Smooth muscle cell (in vitro differentiated cells): ENCODE results near the gene ANP32B. TPM values are rescaled to one million over a fixed set of nuclear protein-coding genes. Genes with fewer than 3 reads are reported as not detected.

Experiments used
- DNase-seq: peaks from one replicate; lab custom pipeline; 2025; ENCODE audit not compliant: unreplicated experiment; lab: John Stamatoyannopoulos, UW
- H2AFZ ChIP-seq: fragments of 200-600 bp; sonication (generic); 2 replicates; pipeline ENCODE4 v1.6.0; 2016; ENCODE audit warnings: antibody characterized with exemption, low read depth, mild to moderate bottlenecking
- H3F3A ChIP-seq: fragments of 200-600 bp; sonication (generic); 2 replicates; pipeline ENCODE4 v1.6.0; 2017; ENCODE audit warnings: antibody characterized with exemption, low read depth
- H3K27ac ChIP-seq: fragments of 200-600 bp; sonication (generic); 2 replicates; pipeline ENCODE4 v1.5.1; 2016; ENCODE audit warnings: low read depth, mild to moderate bottlenecking
- H3K27me3 ChIP-seq: fragments of 200-600 bp; sonication (generic); 2 replicates; pipeline ENCODE4 v1.6.1; 2016; ENCODE audit warnings: low read depth, mild to moderate bottlenecking
- H3K36me3 ChIP-seq: fragments of 200-600 bp; sonication (generic); 2 replicates; pipeline ENCODE4 v1.5.1; 2016; ENCODE audit warnings: low read depth
- H3K4me1 ChIP-seq: fragments of 200-600 bp; sonication (generic); 2 replicates; pipeline ENCODE4 v1.5.1; 2016; ENCODE audit warnings: low read depth
- H3K4me2 ChIP-seq: fragments of 200-600 bp; sonication (generic); 2 replicates; pipeline ENCODE4 v1.6.0; 2016; ENCODE audit warnings: mild to moderate bottlenecking
- H3K4me3 ChIP-seq: fragments of 200-600 bp; sonication (generic); 2 replicates; pipeline ENCODE4 v1.5.1; 2016; ENCODE audit warnings: mild to moderate bottlenecking
- H3K79me2 ChIP-seq: fragments of 200-600 bp; sonication (generic); 2 replicates; pipeline ENCODE4 v1.6.0; 2016; ENCODE audit warnings: low read depth, mild to moderate bottlenecking
- H3K9ac ChIP-seq: fragments of 200-600 bp; sonication (generic); 2 replicates; pipeline ENCODE4 v1.6.0; 2016; ENCODE audit warnings: low read depth
- H3K9me3 ChIP-seq: fragments of 200-600 bp; sonication (generic); replicated peaks from 2 replicates; pipeline ENCODE4 v1.5.1; 2016; ENCODE audit warnings: low read depth
- H4K20me1 ChIP-seq: fragments of 200-600 bp; sonication (generic); 2 replicates; pipeline ENCODE4 v1.6.0; 2016; ENCODE audit warnings: low read depth
- CTCF ChIP-seq: fragments of 200-600 bp; sonication (generic); IDR thresholded peaks from 2 replicates; pipeline ENCODE4 v1.5.1; 2017; ENCODE audit warnings: borderline replicate concordance, mild to moderate bottlenecking, antibody characterized with exemption; ENCODE audit not compliant: insufficient read depth, poor library complexity, severe bottlenecking
- WGBS: methylation state at CpG from one replicate; pipeline ENCODE4 v1.1.7; 2016; ENCODE audit warnings: low lambda C conversion rate; 5-methylcytosine and 5-hydroxymethylcytosine counted together
- polyA plus RNA-seq: library from polyadenylated mRNA; unstranded; fragments of >200 nt; fragmentation: Nextera tagmentation; extraction: Ambion mirVana; gene quantifications from 2 replicates; pipeline ENCODE4 v1.2.1, GENCODE V29; 2016
- total RNA-seq: library from RNA; depleted of rRNA; stranded (reverse); fragments of >200 nt; gene quantifications from 2 replicates; pipeline ENCODE4 v1.2.3, GENCODE V29; 2014

The ANP32B gene
- total and polyA plus RNA-seq, 2 experiments from 2014 or later, result 21.3 to 52.4 TPM

GRCh38 chr9:97964901-97965300 is 18.2 kb upstream of the ANP32B start:
- H3K79me2 ChIP-seq, result no peaks in the 10 kb centered on the region
- DNase-seq, result no peak

GRCh38 chr9:97966493-97966892 is 16.6 kb upstream of the ANP32B start:
- Histone ChIP-seq H3K4me1 (no peaks in the 10 kb centered on the region), H3F3A (no peaks in the 10 kb centered on the region), H3K27ac (no peak overlapping the region), H3K36me3 (no peaks in the 10 kb centered on the region), H3K4me3 (no peak overlapping the region), H3K9me3 (no peaks in the 10 kb centered on the region), H3K27me3 (peaks cover 27% of the 10 kb centered on the region), H4K20me1 (no peaks in the 10 kb centered on the region), H3K4me2 (no peak overlapping the region), H3K79me2 (no peaks in the 10 kb centered on the region), H3K9ac (no peak overlapping the region), H2AFZ (no peak overlapping the region)
- no peak for DNase-seq
- 26% methylated on average over 1 of the region's 1 CpG for whole genome bisulfite sequencing
- no peak for TF ChIP-seq CTCF

More at GRCh38 chr9:97964901-97965300, 18.2 kb upstream of the ANP32B start:
- H3K9me3 ChIP-seq, result no peaks in the 10 kb centered on the region
- TF ChIP-seq CTCF, result no peak
- H3K27ac ChIP-seq, result no peak overlapping the region
- peaks cover 27% of the 10 kb centered on the region for H3K27me3 ChIP-seq
- no peak overlapping the region for H3K9ac ChIP-seq
- H3F3A ChIP-seq, result no peaks in the 10 kb centered on the region
- H4K20me1 ChIP-seq, result no peaks in the 10 kb centered on the region
- no peak overlapping the region for H2AFZ ChIP-seq
- no peaks in the 10 kb centered on the region for H3K36me3 ChIP-seq
- no peak overlapping the region for H3K4me2 ChIP-seq
- no peak overlapping the region for H3K4me3 ChIP-seq
- no peaks in the 10 kb centered on the region for H3K4me1 ChIP-seq

- 82% methylated on average over 2 of the region's 2 CpGs for WGBS
- Histone ChIP-seq H3K4me2 (no peak overlapping the region), H4K20me1 (no peaks in the 10 kb centered on the region), H3K9me3 (no peaks in the 10 kb centered on the region), H3K79me2 (no peaks in the 10 kb centered on the region), H3K9ac (no peak overlapping the region), H3F3A (no peaks in the 10 kb centered on the region), H3K4me1 (no peaks in the 10 kb centered on the region), H2AFZ (no peak overlapping the region), H3K4me3 (no peak overlapping the region), H3K27ac (no peak overlapping the region), H3K36me3 (no peaks in the 10 kb centered on the region), H3K27me3 (peaks cover 17% of the 10 kb centered on the region)
- DNase-seq, result no peak
- no peak for TF ChIP-seq CTCF
These were observed 14.1 kb upstream of the ANP32B start for GRCh38 chr9:97969014-97969413.

- WGBS, result 83% methylated on average over 7 of the region's 7 CpGs
- no peaks in the 10 kb centered on the region for H3F3A ChIP-seq
- H3K27me3 ChIP-seq, result peaks cover 10% of the 10 kb centered on the region
- H2AFZ ChIP-seq, result no peak overlapping the region
- no peaks in the 10 kb centered on the region for H3K4me1 ChIP-seq
- TF ChIP-seq CTCF, result no peak
- no peak overlapping the region for H3K4me2 ChIP-seq
- no peak overlapping the region for H3K27ac ChIP-seq
- H3K79me2 ChIP-seq, result no peaks in the 10 kb centered on the region
- H3K9ac ChIP-seq, result no peak overlapping the region
- H3K4me3 ChIP-seq, result no peak overlapping the region
- no peaks in the 10 kb centered on the region for H3K9me3 ChIP-seq
- DNase-seq, result no peak
- no peaks in the 10 kb centered on the region for H3K36me3 ChIP-seq
- no peaks in the 10 kb centered on the region for H4K20me1 ChIP-seq
These were observed 13.0 kb upstream of the ANP32B start for GRCh38 chr9:97970165-97970564.
